GM12878 (cell line): ENCODE results near the gene SCRN3. TPM values are rescaled to one million over a fixed set of nuclear protein-coding genes. Genes with fewer than 3 reads are reported as not detected.
A peak's percentile ranks its signal among the peaks of the same experiment; 100 is the strongest.

ENCODE experiments used
- ATAC-seq: fragments of 200-7000 bp; cut with Tn5 transposase; 3 replicates; pipeline ENCODE4 v1.9.1; 2020; ENCODE audit warnings: mild to moderate bottlenecking, moderate library complexity
- BruUV-seq: library from RNA; stranded (reverse); fragments of 400-500 nt; replicated peaks from 2 replicates; lab custom pipeline; 2021; lab: Mats Ljungman, UMichigan
- CTCF ChIA-PET: fragments of 300-600 bp; sonication (Branson Sonifier 250); formaldehyde crosslinking; extraction: SDS; loops from one replicate; lab custom pipeline; 2021; ENCODE audit warnings: inconsistent platforms; lab: Yijun Ruan, JAX
- POLR2A ChIA-PET: fragments of 350-600 bp; formaldehyde crosslinking; extraction: SDS; loops from one replicate; lab custom pipeline; 2021; ENCODE audit warnings: inconsistent platforms; lab: Charles Lee
- RAD21 ChIA-PET: fragments of 300-600 bp; sonication (Branson Sonifier 250); formaldehyde crosslinking; loops from one replicate; lab custom pipeline; 2023; ENCODE audit warnings: antibody characterized with exemption; ENCODE audit not compliant: unreplicated experiment; lab: Charles Lee
- SMC1A ChIA-PET: fragments of 300-600 bp; sonication (Branson Sonifier 250); formaldehyde crosslinking; loops from one replicate; lab custom pipeline; 2023; ENCODE audit not compliant: unreplicated experiment, uncharacterized antibody; lab: Charles Lee
- DNase-seq: peaks from one replicate; pipeline ENCODE4 v3.0.0-alpha.2; 2011; ENCODE audit warnings: low read depth, low spot score
- FAIRE-seq: peaks from 3 replicates; lab custom pipeline; 2011; peaks lifted over from hg19 to GRCh38; lab: Jason Lieb, UNC
- H2AFZ ChIP-seq: 2 replicates; pipeline ENCODE4 v1.6.0; 2011; ENCODE audit warnings: low read depth, low read length, control low read depth; ENCODE audit not compliant: control insufficient read depth
- H3K27ac ChIP-seq: 2 replicates; pipeline ENCODE4 v1.5.1; 2011; ENCODE audit warnings: control low read depth; ENCODE audit not compliant: control insufficient read depth, insufficient read depth
- H3K27me3 ChIP-seq, 2 experiments: replicated peaks in 1 of 2; 2 replicates each; pipeline versions ENCODE4 v1.6.0 to v1.6.1; 2011; ENCODE audit warnings: low read length in 1 of 2; ENCODE audit not compliant: control insufficient read depth in 2 of 2, insufficient read depth in 2 of 2
- H3K36me3 ChIP-seq, 2 experiments: 2 replicates each; pipeline ENCODE4 v1.5.1; 2011; ENCODE audit warnings: low read length in 1 of 2; ENCODE audit not compliant: control insufficient read depth in 2 of 2, insufficient read depth in 2 of 2
- H3K4me1 ChIP-seq: 2 replicates; pipeline ENCODE4 v1.6.1; 2011; ENCODE audit warnings: mild to moderate bottlenecking, low read length, moderate library complexity, mixed read lengths; ENCODE audit not compliant: control insufficient read depth, insufficient read depth
- H3K4me2 ChIP-seq: 2 replicates; pipeline ENCODE4 v1.6.0; 2011; ENCODE audit warnings: control low read depth; ENCODE audit not compliant: control insufficient read depth, insufficient read depth
- H3K4me3 ChIP-seq: fragments of 200-600 bp; sonication (generic); 2 replicates; pipeline ENCODE4 v1.5.1; 2016
- H3K79me2 ChIP-seq: 2 replicates; pipeline ENCODE4 v1.6.0; 2011; ENCODE audit warnings: low read length; ENCODE audit not compliant: control insufficient read depth, insufficient read depth
- H3K9ac ChIP-seq: 2 replicates; pipeline ENCODE4 v1.8.0; 2011; ENCODE audit warnings: low read length, control low read depth, mixed read lengths; ENCODE audit not compliant: control insufficient read depth, insufficient read depth
- H3K9me3 ChIP-seq: replicated peaks from 3 replicates; pipeline ENCODE4 v1.5.1; 2011; ENCODE audit warnings: mild to moderate bottlenecking, low read length; ENCODE audit not compliant: control insufficient read depth, insufficient read depth
- H4K20me1 ChIP-seq: 2 replicates; pipeline ENCODE4 v1.6.0; 2011; ENCODE audit not compliant: control insufficient read depth, insufficient read depth
- BCL11A ChIP-seq: IDR thresholded peaks from 2 replicates; pipeline ENCODE4 v1.6.1; 2011; ENCODE audit warnings: low read depth, low read length
- IRF4 ChIP-seq: IDR thresholded peaks from 2 replicates; pipeline ENCODE4 v1.6.1; 2011; ENCODE audit warnings: low read depth, low read length
- JUND ChIP-seq: IDR thresholded peaks from 2 replicates; pipeline ENCODE4 v1.6.1; 2012; ENCODE audit warnings: low read depth, mild to moderate bottlenecking, low read length, improper control_type of control experiment, moderate library complexity
- SRF ChIP-seq, 2 experiments: IDR thresholded peaks; 2 replicates each; pipeline ENCODE4 v1.6.1; 2011; ENCODE audit warnings: low read depth in 2 of 2, low read length in 2 of 2, mild to moderate bottlenecking in 1 of 2, moderate library complexity in 1 of 2
- TCF7 ChIP-seq: IDR thresholded peaks from 2 replicates; pipeline ENCODE4 v1.6.1; 2014; ENCODE audit warnings: antibody characterized with exemption, borderline replicate concordance
- ZNF622 ChIP-seq: fragments of 450-650 bp; IDR thresholded peaks from 2 replicates; pipeline ENCODE4 v1.6.1; 2017; ENCODE audit warnings: mild to moderate bottlenecking, inconsistent platforms
- WGBS: methylation state at CpG from one replicate; pipeline ENCODE4 v1.1.6; 2016; ENCODE audit warnings: low lambda C conversion rate; ENCODE audit not compliant: insufficient replicate concordance, insufficient coverage; ENCODE audit errors: missing lambda C conversion rate; 5-methylcytosine and 5-hydroxymethylcytosine counted together
- in situ Hi-C: fragments of 300-500 bp; cut with MboI; formaldehyde crosslinking; loops from 9 replicates; pipeline ENCODE4 v1.14.3; 2018; ENCODE audit warnings: mixed read lengths
- intact Hi-C: fragments of 100-400 bp; cut with micrococcal nuclease; formaldehyde crosslinking; loops from one replicate; pipeline ENCODE4 v1.14.2; 2022; ENCODE audit not compliant: unreplicated experiment
- polyA plus RNA-seq, 11 experiments: library from polyadenylated mRNA; depleted of rRNA in 4 of 11; unstranded in 6 of 11; stranded (reverse) in 5 of 11; fragments of >200 nt; fragmentation: Nextera tagmentation in 4 of 11; fragmentation: Illumina TruSeq in 1 of 11; extraction: Ambion mirVana in 4 of 11; extraction: Trizol in 1 of 11; gene quantifications; 1 replicate in 1 of 11; 2 replicates in 10 of 11; pipeline versions ENCODE4 v1.2.1 to v1.2.3, GENCODE V29; 2011 to 2016; ENCODE audit warnings: inconsistent platforms in 2 of 11, missing spikeins in 2 of 11, low read depth in 1 of 11
- total RNA-seq, 4 experiments: library from RNA; depleted of rRNA in 3 of 4; stranded (reverse); fragments of >200 nt in 3 of 4; fragmentation: Illumina TruSeq in 1 of 4; extraction: Trizol in 1 of 4; gene quantifications; 2 replicates each; pipeline versions ENCODE4 v1.2.1 to v1.2.3, GENCODE V29; 2013 to 2021
- TF ChIP-seq, protein P1 (sequence below): IDR thresholded peaks from 2 replicates; pipeline ENCODE4 v1.6.1; 2012; ENCODE audit warnings: low read length, inconsistent platforms
- TF ChIP-seq, protein P2 (sequence below): IDR thresholded peaks from 2 replicates; pipeline ENCODE4 v1.6.1; 2011; ENCODE audit warnings: borderline replicate concordance, low read depth, mild to moderate bottlenecking, moderate library complexity, low read length; ENCODE audit not compliant: insufficient read depth, poor library complexity, severe bottlenecking
- TF ChIP-seq, protein P3 (sequence below): fragments of 450-650 bp; IDR thresholded peaks from 2 replicates; pipeline ENCODE4 v1.6.1; 2016; ENCODE audit warnings: mild to moderate bottlenecking

SCRN3 gene
- total and polyA plus RNA-seq, 10 of the 15 experiments (the other 5 are each of a cell fraction or from before 2014, with no cell fraction given), result 5.7 to 16.0 (median 13.0) TPM

DNA sequence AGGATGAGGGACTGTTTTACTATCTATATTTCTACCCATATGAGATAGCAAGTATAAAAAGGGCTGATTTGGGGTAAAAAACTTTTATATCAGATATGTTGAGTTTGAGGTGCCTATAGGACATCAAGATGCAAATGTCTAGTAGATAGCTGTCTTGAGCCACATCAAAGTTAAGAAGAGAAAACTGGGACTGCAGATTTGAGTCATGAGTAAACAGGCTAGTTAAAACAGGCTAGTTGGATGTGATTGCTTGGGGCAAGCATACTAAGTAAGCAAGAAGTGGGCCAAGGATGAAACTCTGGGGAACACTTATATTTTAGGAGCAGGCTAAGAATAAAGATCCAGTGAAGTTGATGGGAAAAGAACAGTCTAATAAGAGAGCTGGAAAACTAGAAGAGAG is 2.8 kb upstream of the SCRN3 start (continued):
- TF ChIP-seq, protein P1, sequence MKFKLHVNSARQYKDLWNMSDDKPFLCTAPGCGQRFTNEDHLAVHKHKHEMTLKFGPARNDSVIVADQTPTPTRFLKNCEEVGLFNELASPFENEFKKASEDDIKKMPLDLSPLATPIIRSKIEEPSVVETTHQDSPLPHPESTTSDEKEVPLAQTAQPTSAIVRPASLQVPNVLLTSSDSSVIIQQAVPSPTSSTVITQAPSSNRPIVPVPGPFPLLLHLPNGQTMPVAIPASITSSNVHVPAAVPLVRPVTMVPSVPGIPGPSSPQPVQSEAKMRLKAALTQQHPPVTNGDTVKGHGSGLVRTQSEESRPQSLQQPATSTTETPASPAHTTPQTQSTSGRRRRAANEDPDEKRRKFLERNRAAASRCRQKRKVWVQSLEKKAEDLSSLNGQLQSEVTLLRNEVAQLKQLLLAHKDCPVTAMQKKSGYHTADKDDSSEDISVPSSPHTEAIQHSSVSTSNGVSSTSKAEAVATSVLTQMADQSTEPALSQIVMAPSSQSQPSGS, result 0 out of 2 replicates have a peak, but pooled peaks have one; percentile 27
- TF ChIP-seq, protein P2, sequence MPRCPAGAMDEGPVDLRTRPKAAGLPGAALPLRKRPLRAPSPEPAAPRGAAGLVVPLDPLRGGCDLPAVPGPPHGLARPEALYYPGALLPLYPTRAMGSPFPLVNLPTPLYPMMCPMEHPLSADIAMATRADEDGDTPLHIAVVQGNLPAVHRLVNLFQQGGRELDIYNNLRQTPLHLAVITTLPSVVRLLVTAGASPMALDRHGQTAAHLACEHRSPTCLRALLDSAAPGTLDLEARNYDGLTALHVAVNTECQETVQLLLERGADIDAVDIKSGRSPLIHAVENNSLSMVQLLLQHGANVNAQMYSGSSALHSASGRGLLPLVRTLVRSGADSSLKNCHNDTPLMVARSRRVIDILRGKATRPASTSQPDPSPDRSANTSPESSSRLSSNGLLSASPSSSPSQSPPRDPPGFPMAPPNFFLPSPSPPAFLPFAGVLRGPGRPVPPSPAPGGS, result no peak
- TF ChIP-seq ZNF622 (no peak), BCL11A (0 out of 2 replicates have a peak, but pooled peaks have one; percentile 35), JUND (0 out of 2 replicates have a peak, but pooled peaks have one; percentile 33), TCF7 (peak; percentile 99), IRF4 (peak; percentile 98)

DNA sequence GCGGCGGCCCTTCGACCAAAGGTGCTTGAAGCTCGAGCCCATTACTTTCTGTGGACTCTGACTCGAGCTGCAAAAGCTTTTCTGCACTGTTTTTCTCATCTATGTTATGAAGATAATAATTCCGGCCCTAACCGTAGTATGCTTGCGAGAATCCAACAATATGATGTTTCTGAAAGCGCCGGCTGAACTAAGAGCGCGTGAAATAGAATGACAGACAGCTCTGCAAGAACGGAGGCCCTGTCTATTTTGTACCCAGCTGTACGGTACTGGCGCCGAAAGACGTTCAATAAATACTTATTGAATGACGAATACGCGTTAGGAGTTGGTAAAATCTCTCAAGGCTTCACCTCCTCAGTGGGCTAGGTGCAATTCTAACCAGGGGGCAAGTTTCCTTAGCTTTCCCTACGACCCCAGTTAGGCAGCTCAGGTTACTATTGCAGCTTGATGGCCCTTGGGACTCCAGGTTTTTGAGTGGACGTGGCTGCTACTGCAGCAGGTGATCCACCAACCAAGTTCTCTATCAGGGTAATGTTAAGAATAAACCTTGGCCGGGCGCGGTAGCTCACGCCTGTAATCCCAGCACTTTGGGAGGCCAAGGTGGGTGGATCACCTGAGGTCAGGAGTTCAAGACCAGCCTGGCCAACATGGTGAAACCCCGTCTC is 570 bp downstream of the SCRN3 start:
- intact Hi-C loops, result no loop called here

More for the DNA sequence above, 570 bp downstream of the SCRN3 start:
- H3K4me1 ChIP-seq, result no peaks in the 10 kb centered on the region
- H3K27ac ChIP-seq, result peak overlapping the region; percentile 28; the same call in 1 of the 2 replicates
- BruUV-seq, result TSS peak; percentile 66
- WGBS, result 20% methylated on average over 27 of the region's 27 CpGs
- in situ Hi-C loops, result no loop called here
- H3K9ac ChIP-seq, result peak overlapping the region; percentile 81
- H3K79me2 ChIP-seq, result peaks cover 33% of the 10 kb centered on the region
- no peak for FAIRE-seq
- peak overlapping the region; percentile 88 for H3K4me3 ChIP-seq
- H2AFZ ChIP-seq, result peak overlapping the region; percentile 50
- no peaks in the 10 kb centered on the region for H4K20me1 ChIP-seq
- CTCF ChIA-PET, result no interaction called here
- H3K9me3 ChIP-seq, result no peaks in the 10 kb centered on the region
- POLR2A ChIA-PET, result interaction anchor here (1.0 kb wide), 1 partner anchor 222 kb away, joined by 3 read pairs; no protein-coding TSS in a partner anchor
- peak; percentile 35 for ATAC-seq
- no peak for DNase-seq
- H3K4me2 ChIP-seq, result peak overlapping the region; percentile 97
- RAD21 ChIA-PET, result no interaction called here
- H3K27me3 ChIP-seq, result no peaks in the 10 kb centered on the region
- TF ChIP-seq, protein P3, sequence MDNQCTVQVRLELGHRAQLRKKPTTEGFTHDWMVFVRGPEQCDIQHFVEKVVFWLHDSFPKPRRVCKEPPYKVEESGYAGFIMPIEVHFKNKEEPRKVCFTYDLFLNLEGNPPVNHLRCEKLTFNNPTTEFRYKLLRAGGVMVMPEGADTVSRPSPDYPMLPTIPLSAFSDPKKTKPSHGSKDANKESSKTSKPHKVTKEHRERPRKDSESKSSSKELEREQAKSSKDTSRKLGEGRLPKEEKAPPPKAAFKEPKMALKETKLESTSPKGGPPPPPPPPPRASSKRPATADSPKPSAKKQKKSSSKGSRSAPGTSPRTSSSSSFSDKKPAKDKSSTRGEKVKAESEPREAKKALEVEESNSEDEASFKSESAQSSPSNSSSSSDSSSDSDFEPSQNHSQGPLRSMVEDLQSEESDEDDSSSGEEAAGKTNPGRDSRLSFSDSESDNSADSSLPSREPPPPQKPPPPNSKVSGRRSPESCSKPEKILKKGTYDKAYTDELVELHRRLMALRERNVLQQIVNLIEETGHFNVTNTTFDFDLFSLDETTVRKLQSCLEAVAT, result 0 out of 2 replicates have a peak, but pooled peaks have one; percentile 12
- no peak for TF ChIP-seq SRF (IDR thresholded peaks at IDR 0.05; ENCODE audit: low read depth in 2 of 2, low read length in 2 of 2)
- SMC1A ChIA-PET, result interaction anchor here (0.6 to 1.4 kb wide), 5 partner anchors 24 to 239 kb away, joined by 3 to 4 read pairs (median 3); partner anchors contain the start of gene GPR155
- no peaks in the 10 kb centered on the region for H3K36me3 ChIP-seq
